GM23338 (cell line): ENCODE results near the gene TEAD2. TPM values are rescaled to one million over a fixed set of nuclear protein-coding genes. Genes with fewer than 3 reads are reported as not detected.

Source experiments
- CREB1 ChIP-seq: fragments of 250-450 bp; sonication (Bioruptor Pico); IDR thresholded peaks from 2 replicates; pipeline ENCODE4 v1.5.0; 2020; ENCODE audit warnings: low read depth, mild to moderate bottlenecking, moderate library complexity
- EZH2phosphoT487 ChIP-seq: fragments of 200-600 bp; sonication (generic); IDR thresholded peaks from one replicate; pipeline ENCODE4 v1.8.1; 2018; ENCODE audit warnings: antibody characterized with exemption; ENCODE audit not compliant: unreplicated experiment
- JUNB ChIP-seq: IDR thresholded peaks from one replicate; pipeline ENCODE4 v1.6.1; 2016; ENCODE audit warnings: antibody characterized with exemption; ENCODE audit not compliant: unreplicated experiment
- NANOG ChIP-seq: IDR thresholded peaks from 2 replicates; pipeline ENCODE4 v1.6.1; 2016; ENCODE audit warnings: antibody characterized with exemption, borderline replicate concordance
- ZNF114 ChIP-seq: fragments of 250-450 bp; sonication (Bioruptor Pico); IDR thresholded peaks from 2 replicates; pipeline ENCODE4 v1.5.0; 2020; ENCODE audit warnings: mild to moderate bottlenecking, moderate library complexity
- polyA plus RNA-seq: library from polyadenylated mRNA; unstranded; fragments of >200 nt; fragmentation: Nextera tagmentation; extraction: Ambion mirVana; gene quantifications from 2 replicates; pipeline ENCODE4 v1.2.1, GENCODE V29; 2016
- total RNA-seq: library from RNA; depleted of rRNA; stranded (reverse); fragments of >200 nt; shearing (Covaris generic); gene quantifications from 2 replicates; pipeline ENCODE4 v1.2.3, GENCODE V29; 2014
- TF ChIP-seq, protein P1 (sequence below): fragments of 250-450 bp; sonication (Bioruptor Pico); IDR thresholded peaks from 2 replicates; pipeline ENCODE4 v1.5.0; 2020; ENCODE audit warnings: mild to moderate bottlenecking, moderate library complexity
- TF ChIP-seq, protein P2 (sequence below): IDR thresholded peaks from one replicate; pipeline ENCODE4 v1.6.1; 2018; ENCODE audit warnings: antibody characterized with exemption; ENCODE audit not compliant: unreplicated experiment
- TF ChIP-seq, protein P3 (sequence below), 2 experiments: fragments of 200-600 bp in 1 of 2; sonication (generic) in 1 of 2; conservative IDR thresholded peaks; 2 replicates each; pipeline versions ENCODE4 v1.5.1 to v1.6.1; 2016 to 2017; ENCODE audit warnings: antibody characterized with exemption in 2 of 2, low read depth in 2 of 2, mild to moderate bottlenecking in 2 of 2, moderate library complexity in 1 of 2

The TEAD2 gene
- total and polyA plus RNA-seq, 2 experiments from 2014 or later = 30.3 to 82.5 TPM

DNA sequence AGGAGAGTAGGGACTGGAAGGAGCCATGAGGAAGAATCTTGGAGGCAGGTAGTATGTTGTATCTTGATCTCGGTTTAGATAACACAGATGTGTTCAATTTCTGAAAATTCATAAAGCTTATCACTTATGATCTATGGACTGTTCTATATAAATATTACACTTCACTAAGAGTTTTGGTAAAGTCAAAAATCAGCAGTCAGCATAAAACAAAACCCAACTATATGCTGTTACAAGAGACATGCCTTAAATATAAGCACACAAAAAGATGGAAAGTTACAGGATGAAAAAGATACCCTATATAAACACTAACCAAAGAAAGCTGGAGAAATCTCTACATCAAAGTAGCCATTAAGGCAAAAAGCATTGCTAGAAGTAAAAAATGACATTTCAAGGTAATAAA is 21.4 kb upstream of the TEAD2 start (continued):
- TF ChIP-seq, protein P1, sequence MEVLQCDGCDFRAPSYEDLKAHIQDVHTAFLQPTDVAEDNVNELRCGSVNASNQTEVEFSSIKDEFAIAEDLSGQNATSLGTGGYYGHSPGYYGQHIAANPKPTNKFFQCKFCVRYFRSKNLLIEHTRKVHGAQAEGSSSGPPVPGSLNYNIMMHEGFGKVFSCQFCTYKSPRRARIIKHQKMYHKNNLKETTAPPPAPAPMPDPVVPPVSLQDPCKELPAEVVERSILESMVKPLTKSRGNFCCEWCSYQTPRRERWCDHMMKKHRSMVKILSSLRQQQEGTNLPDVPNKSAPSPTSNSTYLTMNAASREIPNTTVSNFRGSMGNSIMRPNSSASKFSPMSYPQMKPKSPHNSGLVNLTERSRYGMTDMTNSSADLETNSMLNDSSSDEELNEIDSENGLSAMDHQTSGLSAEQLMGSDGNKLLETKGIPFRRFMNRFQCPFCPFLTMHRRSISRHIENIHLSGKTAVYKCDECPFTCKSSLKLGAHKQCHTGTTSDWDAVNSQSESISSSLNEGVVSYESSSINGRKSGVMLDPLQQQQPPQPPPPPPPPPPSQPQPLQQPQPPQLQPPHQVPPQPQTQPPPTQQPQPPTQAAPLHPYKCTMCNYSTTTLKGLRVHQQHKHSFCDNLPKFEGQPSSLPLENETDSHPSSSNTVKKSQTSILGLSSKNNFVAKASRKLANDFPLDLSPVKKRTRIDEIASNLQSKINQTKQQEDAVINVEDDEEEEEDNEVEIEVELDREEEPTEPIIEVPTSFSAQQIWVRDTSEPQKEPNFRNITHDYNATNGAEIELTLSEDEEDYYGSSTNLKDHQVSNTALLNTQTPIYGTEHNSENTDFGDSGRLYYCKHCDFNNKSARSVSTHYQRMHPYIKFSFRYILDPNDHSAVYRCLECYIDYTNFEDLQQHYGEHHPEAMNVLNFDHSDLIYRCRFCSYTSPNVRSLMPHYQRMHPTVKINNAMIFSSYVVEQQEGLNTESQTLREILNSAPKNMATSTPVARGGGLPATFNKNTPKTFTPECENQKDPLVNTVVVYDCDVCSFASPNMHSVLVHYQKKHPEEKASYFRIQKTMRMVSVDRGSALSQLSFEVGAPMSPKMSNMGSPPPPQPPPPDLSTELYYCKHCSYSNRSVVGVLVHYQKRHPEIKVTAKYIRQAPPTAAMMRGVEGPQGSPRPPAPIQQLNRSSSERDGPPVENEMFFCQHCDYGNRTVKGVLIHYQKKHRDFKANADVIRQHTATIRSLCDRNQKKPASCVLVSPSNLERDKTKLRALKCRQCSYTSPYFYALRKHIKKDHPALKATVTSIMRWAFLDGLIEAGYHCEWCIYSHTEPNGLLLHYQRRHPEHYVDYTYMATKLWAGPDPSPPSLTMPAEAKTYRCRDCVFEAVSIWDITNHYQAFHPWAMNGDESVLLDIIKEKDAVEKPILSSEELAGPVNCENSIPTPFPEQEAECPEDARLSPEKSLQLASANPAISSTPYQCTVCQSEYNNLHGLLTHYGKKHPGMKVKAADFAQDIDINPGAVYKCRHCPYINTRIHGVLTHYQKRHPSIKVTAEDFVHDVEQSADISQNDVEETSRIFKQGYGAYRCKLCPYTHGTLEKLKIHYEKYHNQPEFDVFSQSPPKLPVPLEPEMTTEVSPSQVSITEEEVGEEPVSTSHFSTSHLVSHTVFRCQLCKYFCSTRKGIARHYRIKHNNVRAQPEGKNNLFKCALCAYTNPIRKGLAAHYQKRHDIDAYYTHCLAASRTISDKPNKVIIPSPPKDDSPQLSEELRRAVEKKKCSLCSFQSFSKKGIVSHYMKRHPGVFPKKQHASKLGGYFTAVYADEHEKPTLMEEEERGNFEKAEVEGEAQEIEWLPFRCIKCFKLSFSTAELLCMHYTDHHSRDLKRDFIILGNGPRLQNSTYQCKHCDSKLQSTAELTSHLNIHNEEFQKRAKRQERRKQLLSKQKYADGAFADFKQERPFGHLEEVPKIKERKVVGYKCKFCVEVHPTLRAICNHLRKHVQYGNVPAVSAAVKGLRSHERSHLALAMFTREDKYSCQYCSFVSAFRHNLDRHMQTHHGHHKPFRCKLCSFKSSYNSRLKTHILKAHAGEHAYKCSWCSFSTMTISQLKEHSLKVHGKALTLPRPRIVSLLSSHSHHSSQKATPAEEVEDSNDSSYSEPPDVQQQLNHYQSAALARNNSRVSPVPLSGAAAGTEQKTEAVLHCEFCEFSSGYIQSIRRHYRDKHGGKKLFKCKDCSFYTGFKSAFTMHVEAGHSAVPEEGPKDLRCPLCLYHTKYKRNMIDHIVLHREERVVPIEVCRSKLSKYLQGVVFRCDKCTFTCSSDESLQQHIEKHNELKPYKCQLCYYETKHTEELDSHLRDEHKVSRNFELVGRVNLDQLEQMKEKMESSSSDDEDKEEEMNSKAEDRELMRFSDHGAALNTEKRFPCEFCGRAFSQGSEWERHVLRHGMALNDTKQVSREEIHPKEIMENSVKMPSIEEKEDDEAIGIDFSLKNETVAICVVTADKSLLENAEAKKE = no peak
- TF ChIP-seq NANOG (no peak), EZH2phosphoT487 (no peak), ZNF114 (no peak), CREB1 (CRISPR knock-in tag) (no peak), JUNB (no peak)
- TF ChIP-seq, protein P2, sequence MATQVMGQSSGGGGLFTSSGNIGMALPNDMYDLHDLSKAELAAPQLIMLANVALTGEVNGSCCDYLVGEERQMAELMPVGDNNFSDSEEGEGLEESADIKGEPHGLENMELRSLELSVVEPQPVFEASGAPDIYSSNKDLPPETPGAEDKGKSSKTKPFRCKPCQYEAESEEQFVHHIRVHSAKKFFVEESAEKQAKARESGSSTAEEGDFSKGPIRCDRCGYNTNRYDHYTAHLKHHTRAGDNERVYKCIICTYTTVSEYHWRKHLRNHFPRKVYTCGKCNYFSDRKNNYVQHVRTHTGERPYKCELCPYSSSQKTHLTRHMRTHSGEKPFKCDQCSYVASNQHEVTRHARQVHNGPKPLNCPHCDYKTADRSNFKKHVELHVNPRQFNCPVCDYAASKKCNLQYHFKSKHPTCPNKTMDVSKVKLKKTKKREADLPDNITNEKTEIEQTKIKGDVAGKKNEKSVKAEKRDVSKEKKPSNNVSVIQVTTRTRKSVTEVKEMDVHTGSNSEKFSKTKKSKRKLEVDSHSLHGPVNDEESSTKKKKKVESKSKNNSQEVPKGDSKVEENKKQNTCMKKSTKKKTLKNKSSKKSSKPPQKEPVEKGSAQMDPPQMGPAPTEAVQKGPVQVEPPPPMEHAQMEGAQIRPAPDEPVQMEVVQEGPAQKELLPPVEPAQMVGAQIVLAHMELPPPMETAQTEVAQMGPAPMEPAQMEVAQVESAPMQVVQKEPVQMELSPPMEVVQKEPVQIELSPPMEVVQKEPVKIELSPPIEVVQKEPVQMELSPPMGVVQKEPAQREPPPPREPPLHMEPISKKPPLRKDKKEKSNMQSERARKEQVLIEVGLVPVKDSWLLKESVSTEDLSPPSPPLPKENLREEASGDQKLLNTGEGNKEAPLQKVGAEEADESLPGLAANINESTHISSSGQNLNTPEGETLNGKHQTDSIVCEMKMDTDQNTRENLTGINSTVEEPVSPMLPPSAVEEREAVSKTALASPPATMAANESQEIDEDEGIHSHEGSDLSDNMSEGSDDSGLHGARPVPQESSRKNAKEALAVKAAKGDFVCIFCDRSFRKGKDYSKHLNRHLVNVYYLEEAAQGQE = no peak
- TF ChIP-seq, protein P3, sequence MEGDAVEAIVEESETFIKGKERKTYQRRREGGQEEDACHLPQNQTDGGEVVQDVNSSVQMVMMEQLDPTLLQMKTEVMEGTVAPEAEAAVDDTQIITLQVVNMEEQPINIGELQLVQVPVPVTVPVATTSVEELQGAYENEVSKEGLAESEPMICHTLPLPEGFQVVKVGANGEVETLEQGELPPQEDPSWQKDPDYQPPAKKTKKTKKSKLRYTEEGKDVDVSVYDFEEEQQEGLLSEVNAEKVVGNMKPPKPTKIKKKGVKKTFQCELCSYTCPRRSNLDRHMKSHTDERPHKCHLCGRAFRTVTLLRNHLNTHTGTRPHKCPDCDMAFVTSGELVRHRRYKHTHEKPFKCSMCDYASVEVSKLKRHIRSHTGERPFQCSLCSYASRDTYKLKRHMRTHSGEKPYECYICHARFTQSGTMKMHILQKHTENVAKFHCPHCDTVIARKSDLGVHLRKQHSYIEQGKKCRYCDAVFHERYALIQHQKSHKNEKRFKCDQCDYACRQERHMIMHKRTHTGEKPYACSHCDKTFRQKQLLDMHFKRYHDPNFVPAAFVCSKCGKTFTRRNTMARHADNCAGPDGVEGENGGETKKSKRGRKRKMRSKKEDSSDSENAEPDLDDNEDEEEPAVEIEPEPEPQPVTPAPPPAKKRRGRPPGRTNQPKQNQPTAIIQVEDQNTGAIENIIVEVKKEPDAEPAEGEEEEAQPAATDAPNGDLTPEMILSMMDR (conservative IDR thresholded peaks at IDR 0.05; ENCODE audit: low read depth in 2 of 2) = no peak
